Mucosa of rectum (tissue), 2 donors: ENCODE results near the gene STX12.
"Not testable (repeated sequence)": the region's sequence is repeated elsewhere in the genome, so short reads cannot be mapped to it uniquely, and the experiment has no call there.

ENCODE experiments used
- H3K27ac ChIP-seq, 2 donors: one replicate each; pipeline ENCODE4 v1.7.0; 2013; ENCODE audit warnings: inconsistent platforms in 2 of 2, low read depth in 2 of 2, low read length in 2 of 2
- H3K27me3 ChIP-seq, 2 donors: one replicate each; pipeline ENCODE4 v1.7.0; 2013; ENCODE audit warnings: low read length in 2 of 2; ENCODE audit not compliant: control insufficient read depth in 2 of 2, insufficient read depth in 2 of 2
- H3K36me3 ChIP-seq, 2 donors: one replicate each; pipeline ENCODE4 v1.7.0; 2013; ENCODE audit warnings: low read length in 2 of 2; ENCODE audit not compliant: control insufficient read depth in 2 of 2, insufficient read depth in 2 of 2
- H3K4me1 ChIP-seq, 2 donors: one replicate each; pipeline ENCODE4 v1.7.0; 2013; ENCODE audit warnings: low read length in 2 of 2, mild to moderate bottlenecking in 1 of 2; ENCODE audit not compliant: control insufficient read depth in 2 of 2, insufficient read depth in 2 of 2
- H3K4me3 ChIP-seq, 2 donors: one replicate each; pipeline ENCODE4 v1.7.0; 2013; ENCODE audit warnings: low read length in 2 of 2
- H3K9ac ChIP-seq, 2 donors: one replicate each; pipeline ENCODE4 v1.7.0; 2013; ENCODE audit warnings: low read length in 2 of 2, low read depth in 1 of 2, mild to moderate bottlenecking in 1 of 2
- H3K9me3 ChIP-seq, 2 donors: one replicate each; pipeline ENCODE4 v1.7.0; 2013; ENCODE audit warnings: low read length in 2 of 2; ENCODE audit not compliant: control insufficient read depth in 2 of 2
- donor health status: healthy.
- donor health status: Normal muscosa, but diverticular disease.

Gene STX12

DNA sequence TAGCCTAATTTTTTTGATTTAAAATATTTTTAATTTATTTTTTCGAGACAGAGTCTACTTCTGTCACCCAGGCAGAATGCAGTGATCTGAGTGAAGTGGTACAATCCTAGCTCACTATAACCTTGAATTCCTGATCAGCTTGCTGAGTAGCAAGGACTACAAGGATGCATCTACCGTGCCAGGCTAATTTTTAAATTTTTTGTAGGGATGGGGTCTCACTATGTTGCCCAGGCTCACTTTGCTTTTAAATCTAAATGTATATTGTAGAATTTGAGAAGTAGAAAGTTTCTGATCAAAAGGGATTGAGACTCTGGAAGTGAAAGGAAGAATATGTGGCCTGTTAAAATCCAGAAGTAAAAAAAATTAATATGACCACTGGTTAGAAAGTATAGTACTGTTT is 1.6 kb downstream of the STX12 start:
- H3K27ac ChIP-seq: no peak overlapping the region
- no peaks in the 10 kb centered on the region for H3K9me3 ChIP-seq
- no peaks in the 10 kb centered on the region for H3K27me3 ChIP-seq
- H3K9ac ChIP-seq: no peak overlapping the region
- no peaks in the 10 kb centered on the region for H3K36me3 ChIP-seq
- peaks cover 11 to 17% of the 10 kb centered on the region in 2 donors for H3K4me1 ChIP-seq
- no peak overlapping the region for H3K4me3 ChIP-seq

DNA sequence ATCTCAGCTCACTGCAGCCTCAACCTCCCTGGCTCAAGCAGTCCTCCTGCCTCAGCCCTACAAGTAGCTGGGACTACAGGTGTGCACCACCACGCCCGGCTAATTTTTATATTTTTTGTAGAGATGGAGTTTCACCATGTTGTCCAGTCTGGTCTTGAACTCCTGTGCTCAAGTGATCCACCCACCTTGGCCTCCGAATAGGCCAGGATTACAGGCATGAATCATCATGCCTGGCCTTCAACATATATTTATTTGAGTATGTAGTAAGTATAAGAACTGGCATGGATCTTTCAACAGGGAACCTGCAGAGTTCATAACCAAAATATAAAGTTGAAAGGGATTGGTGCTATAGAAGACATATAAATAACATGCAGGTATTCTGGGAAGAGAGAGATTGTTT is 2.3 kb downstream of the STX12 start:
- H3K9me3 ChIP-seq, H3K9ac ChIP-seq, H3K27ac ChIP-seq, H3K4me3 ChIP-seq, H3K27me3 ChIP-seq, H3K36me3 ChIP-seq: not testable (repeated sequence)
- H3K4me1 ChIP-seq: peaks cover 11 to 17% of the 10 kb centered on the region in 2 donors

DNA sequence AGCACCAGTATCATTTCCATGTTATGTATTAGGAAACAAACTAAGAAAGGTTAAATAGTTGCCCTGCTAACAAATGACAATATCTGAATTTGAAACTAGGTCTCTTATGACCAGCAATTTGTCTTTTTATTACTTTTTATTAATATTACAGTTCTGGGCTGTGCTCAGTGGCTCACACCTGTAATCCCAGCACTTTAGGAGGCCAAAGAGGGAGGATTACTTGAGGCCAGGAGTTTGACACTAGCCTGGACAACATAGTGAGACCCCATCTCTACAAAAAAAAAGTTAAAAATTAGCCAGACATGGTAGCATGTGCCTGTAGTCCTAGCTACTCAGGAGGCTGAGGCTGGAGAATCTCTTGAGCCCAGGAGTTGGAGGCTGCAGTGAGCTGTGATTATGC is 3.3 kb downstream of the STX12 start:
- H3K27me3 ChIP-seq, H3K27ac ChIP-seq, H3K4me3 ChIP-seq, H3K9ac ChIP-seq, H3K9me3 ChIP-seq, H3K36me3 ChIP-seq: not testable (repeated sequence)
- peaks cover 11 to 17% of the 10 kb centered on the region in 2 donors for H3K4me1 ChIP-seq

DNA sequence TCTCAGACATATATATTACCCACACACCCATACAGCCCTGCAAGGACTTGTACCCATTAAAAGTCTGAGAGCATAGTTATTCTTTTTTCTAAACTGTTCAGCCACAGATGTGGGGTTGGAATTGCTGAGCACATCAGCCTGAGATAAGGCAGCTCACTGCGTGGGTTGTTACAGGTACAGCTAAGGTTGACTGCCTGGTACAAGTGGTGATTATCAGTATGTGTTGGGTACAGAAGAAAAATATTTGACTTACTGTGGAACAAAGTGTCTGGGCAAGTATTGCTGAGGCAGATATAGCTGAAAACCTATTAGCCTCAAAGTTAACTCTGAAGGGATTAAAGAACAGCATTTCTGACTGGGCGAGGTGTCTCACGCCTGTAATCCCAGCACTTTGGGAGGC is 5.0 kb downstream of the STX12 start:
- peaks cover 11 to 17% of the 10 kb centered on the region in 2 donors for H3K4me1 ChIP-seq
- no peak overlapping the region for H3K4me3 ChIP-seq
- no peaks in the 10 kb centered on the region for H3K27me3 ChIP-seq
- H3K9me3 ChIP-seq: no peaks in the 10 kb centered on the region
- no peaks in the 10 kb centered on the region for H3K36me3 ChIP-seq
- no peak overlapping the region for H3K9ac ChIP-seq
- H3K27ac ChIP-seq: no peak overlapping the region

DNA sequence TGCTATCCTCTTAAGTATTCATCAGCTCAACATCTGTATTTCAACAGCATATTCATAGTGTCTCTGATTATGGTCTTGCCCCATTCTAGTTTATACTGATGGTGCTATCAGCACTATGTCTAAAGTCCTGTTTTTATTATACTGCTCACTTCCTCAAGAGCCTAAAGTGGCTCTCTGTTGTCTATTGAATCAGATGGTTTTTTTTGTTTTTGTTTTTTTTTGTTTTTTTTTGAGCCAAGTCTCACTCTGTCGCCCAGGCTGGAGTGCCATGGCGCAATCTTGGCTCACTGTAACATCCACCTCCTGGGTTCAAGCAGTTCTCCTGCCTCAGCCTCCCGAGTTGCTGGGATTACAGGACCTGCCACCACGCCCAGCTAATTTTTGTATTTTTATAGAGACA is 6.1 kb downstream of the STX12 start:
- Histone ChIP-seq H3K27me3 (no peaks in the 10 kb centered on the region), H3K27ac (peak overlapping the region in 1 of 2 donors; percentile 7), H3K4me3 (no peak overlapping the region), H3K9ac (no peak overlapping the region), H3K9me3 (no peaks in the 10 kb centered on the region), H3K4me1 (peaks cover 7 to 12% of the 10 kb centered on the region in 2 donors), H3K36me3 (no peaks in the 10 kb centered on the region)

DNA sequence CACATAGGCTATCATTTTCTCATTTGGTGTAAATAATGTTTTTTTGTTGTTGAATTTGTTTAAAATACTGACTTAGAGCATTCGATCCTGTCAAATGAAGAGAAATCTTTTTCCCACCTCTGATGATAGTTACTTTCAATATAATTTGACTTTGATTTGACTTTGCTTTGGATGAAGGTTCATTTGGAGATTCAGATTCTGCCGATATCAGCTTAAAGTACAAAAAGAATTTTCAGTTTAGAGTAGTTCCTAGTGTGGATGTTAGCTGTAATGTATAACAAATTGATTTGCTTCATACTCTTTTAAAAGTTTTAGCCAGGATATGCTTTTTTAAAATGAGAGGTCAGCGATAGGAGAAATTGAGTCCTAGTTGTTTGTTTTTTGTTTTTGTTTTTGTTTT is 9.9 kb downstream of the STX12 start:
- Histone ChIP-seq H3K27ac (no peak overlapping the region), H3K9ac (no peak overlapping the region), H3K4me1 (peaks cover 10 to 25% of the 10 kb centered on the region in 2 donors), H3K36me3 (no peaks in the 10 kb centered on the region), H3K4me3 (no peak overlapping the region), H3K27me3 (no peaks in the 10 kb centered on the region), H3K9me3 (no peaks in the 10 kb centered on the region)

DNA sequence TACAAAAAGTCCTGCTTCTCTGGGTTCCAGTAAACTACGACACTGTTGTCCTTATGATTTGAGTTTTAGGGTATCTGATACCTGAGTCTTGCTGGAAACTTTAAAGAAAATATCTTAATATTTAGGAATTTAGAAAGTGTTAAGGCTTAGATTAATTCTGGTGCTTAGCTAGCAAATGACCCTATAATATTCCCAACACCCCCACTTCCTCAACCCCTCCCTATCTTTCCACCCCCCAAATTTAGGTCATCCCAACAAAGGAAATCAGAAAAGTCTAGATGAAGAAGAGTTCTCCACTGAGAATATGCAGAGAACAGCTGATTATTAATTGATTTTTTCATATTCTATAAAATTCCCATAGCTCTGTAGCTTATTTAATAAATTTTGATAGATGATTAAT is 11.7 kb downstream of the STX12 start:
- H3K36me3 ChIP-seq: peaks cover 0 to under 1% of the 10 kb centered on the region in 2 donors
- H3K9ac ChIP-seq: no peak overlapping the region
- no peak overlapping the region for H3K27ac ChIP-seq
- no peaks in the 10 kb centered on the region for H3K9me3 ChIP-seq
- H3K4me1 ChIP-seq: peaks cover 4 to 25% of the 10 kb centered on the region in 2 donors
- no peak overlapping the region for H3K4me3 ChIP-seq
- H3K27me3 ChIP-seq: no peaks in the 10 kb centered on the region

DNA sequence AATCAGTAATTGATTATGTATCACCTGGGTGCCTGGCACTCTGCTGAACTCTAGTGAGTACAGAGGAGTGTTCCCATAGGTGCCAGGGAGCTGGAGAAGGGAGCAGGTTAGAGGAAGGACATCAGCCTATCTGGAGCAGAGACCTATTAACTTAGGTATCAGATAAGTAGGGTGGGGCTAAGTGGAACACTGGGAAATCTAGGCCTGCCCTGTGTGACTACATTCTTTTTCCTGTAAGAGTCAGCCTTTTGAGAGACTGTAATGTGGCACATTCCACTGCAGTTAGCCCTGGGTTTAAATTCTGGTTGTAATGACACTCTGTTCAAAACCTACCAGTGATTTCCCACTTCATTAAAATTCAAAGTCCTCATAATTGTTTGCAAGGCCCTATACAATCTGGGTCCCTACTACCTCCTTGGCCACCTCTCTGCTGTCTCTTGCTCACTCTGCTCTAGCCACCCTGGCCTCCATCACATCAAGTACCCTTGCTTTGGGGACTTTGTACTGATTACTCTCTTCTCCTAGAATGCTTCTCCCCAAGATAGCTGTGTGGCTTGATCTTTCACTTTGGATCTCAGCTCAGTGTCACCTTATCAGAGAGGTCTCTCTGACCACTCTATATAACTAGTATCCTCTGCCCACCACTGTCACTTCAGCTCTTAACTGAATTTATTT is 12.9 kb downstream of the STX12 start:
- H3K27ac ChIP-seq: peak overlapping the region; percentile 49 to 77
- peaks cover 4 to 6% of the 10 kb centered on the region in 2 donors for H3K36me3 ChIP-seq
- H3K4me1 ChIP-seq: peaks cover 4 to 26% of the 10 kb centered on the region in 2 donors
- H3K9me3 ChIP-seq: no peaks in the 10 kb centered on the region
- peak overlapping the region in 1 of 2 donors; percentile 55 for H3K9ac ChIP-seq
- H3K27me3 ChIP-seq: no peaks in the 10 kb centered on the region
- H3K4me3 ChIP-seq: peak overlapping the region in 1 of 2 donors; percentile 10

DNA sequence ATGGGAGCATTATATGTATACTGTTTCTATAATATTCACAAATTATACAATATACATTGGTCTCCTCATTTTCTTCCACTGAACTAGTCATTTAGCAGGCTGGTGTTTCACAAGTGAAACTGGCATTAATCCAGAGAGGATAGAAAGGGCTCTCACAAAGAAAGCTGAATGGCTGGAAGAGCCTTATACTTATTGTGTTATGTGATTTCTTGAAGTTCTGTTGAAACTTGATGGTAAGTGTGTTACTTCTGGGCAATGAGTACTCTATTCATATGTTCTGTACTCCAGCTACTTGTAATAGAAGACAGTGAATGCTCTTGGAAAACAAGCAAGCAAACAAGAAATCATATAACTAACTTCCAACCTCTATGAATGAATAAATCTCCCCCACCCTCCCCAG is 14.9 kb downstream of the STX12 start:
- no peaks in the 10 kb centered on the region for H3K27me3 ChIP-seq
- peaks cover 4 to 12% of the 10 kb centered on the region in 2 donors for H3K36me3 ChIP-seq
- no peaks in the 10 kb centered on the region for H3K9me3 ChIP-seq
- no peak overlapping the region for H3K4me3 ChIP-seq
- no peak overlapping the region for H3K9ac ChIP-seq
- no peak overlapping the region for H3K27ac ChIP-seq
- peaks cover 4 to 26% of the 10 kb centered on the region in 2 donors for H3K4me1 ChIP-seq

DNA sequence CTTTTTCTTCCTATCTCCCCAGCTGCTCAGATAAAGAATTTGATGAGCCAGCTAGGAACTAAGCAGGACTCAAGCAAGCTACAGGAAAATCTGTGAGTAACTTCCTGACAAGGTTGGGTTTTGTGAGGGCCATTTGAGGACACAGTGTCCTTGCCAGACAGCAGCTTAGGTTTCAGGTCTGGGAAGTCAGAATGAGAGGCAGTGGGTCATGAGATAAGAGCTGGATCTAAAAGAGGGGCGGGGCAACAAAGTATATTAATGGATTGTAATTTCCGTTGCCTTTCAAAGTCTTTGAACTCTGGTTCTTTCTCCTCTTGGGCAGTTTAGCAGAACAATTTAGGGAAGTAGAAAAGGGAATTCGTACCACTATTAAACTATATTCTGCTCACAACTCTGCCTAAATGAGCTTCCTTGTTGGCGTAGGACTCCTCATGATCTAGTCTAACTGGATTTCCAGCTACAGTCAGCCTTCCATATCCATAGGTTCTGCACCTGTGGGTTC is 16.6 kb downstream of the STX12 start:
- H3K4me1 ChIP-seq: peaks cover 4 to 19% of the 10 kb centered on the region in 2 donors
- H3K9ac ChIP-seq: no peak overlapping the region
- no peaks in the 10 kb centered on the region for H3K9me3 ChIP-seq
- H3K4me3 ChIP-seq: no peak overlapping the region
- H3K36me3 ChIP-seq: peaks cover 15 to 27% of the 10 kb centered on the region in 2 donors
- H3K27me3 ChIP-seq: no peaks in the 10 kb centered on the region
- H3K27ac ChIP-seq: peak overlapping the region; percentile 29 to 55
